ENCODE data around the gene SNX4. TPM values are rescaled to one million over a fixed set of nuclear protein-coding genes. Genes with fewer than 3 reads are reported as not detected.

Gene SNX4
- total and polyA plus RNA-seq, 2 of the 8 experiments (the other 6 are each of a cell fraction or from before 2014, with no cell fraction given): 7.2 to 23.1 TPM

- no peak for TF ChIP-seq RXRA (IDR thresholded peaks at IDR 0.05; ENCODE audit: insufficient read depth, low read depth, low read length)
- no peak for TF ChIP-seq ZNF274 (IDR thresholded peaks at IDR 0.05; ENCODE audit: borderline replicate concordance, extremely low read depth, low read length)
These were observed 8.4 kb downstream of the SNX4 start (continued) for GRCh38 chr3:125511420-125512118.
